Measurements from ENCODE around the gene FAHD2A.

Gene FAHD2A

DNA sequence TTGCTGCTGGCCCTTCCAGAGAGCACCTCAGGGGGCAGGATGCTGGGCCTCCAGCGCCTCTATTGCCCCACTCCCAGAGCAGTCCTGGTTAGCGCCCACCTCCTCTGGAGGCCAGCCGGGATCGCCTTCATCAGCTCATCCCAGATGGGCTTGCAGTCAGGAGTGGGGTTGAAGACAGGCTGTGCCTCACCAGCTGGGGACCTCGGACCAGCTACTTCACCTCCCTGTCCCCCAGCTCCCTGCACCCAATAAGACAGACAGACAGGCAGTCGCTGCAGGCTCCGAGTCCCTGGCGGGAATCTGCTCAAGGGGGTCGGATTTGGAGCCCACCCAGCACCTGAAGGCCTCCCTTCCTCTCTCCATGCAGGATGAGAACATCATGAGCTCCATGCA is 18.9 kb upstream of the FAHD2A start:
- Histone ChIP-seq H3K4me3 (ENCODE audit: insufficient read depth, low read length, poor library complexity, severe bottlenecking) (no peak overlapping the region), H3K4me2 (ENCODE audit: low read depth, low read length, poor library complexity, severe bottlenecking) (no peak overlapping the region), H3K27me3 (ENCODE audit: low read length) (no peaks in the 10 kb centered on the region), H3K9me3 (ENCODE audit: insufficient read depth, low read length) (no peaks in the 10 kb centered on the region), H3K9ac (ENCODE audit: low read length) (no peak overlapping the region), H3K36me3 (ENCODE audit: low read length) (no peaks in the 10 kb centered on the region), H3F3A (ENCODE audit: insufficient read depth) (no peaks in the 10 kb centered on the region), H3K9me2 (replicated peaks; ENCODE audit: insufficient read depth, low read length) (no peaks in the 10 kb centered on the region), H3K79me2 (ENCODE audit: insufficient read depth, low read length) (no peaks in the 10 kb centered on the region), H2AFZ (ENCODE audit: low read depth, low read length, severe bottlenecking) (no peak overlapping the region), H3K27ac (ENCODE audit: low read depth, low read length) (no peak overlapping the region), H4K20me1 (ENCODE audit: low read depth, low read length) (no peaks in the 10 kb centered on the region)
- TF ChIP-seq, protein P1, sequence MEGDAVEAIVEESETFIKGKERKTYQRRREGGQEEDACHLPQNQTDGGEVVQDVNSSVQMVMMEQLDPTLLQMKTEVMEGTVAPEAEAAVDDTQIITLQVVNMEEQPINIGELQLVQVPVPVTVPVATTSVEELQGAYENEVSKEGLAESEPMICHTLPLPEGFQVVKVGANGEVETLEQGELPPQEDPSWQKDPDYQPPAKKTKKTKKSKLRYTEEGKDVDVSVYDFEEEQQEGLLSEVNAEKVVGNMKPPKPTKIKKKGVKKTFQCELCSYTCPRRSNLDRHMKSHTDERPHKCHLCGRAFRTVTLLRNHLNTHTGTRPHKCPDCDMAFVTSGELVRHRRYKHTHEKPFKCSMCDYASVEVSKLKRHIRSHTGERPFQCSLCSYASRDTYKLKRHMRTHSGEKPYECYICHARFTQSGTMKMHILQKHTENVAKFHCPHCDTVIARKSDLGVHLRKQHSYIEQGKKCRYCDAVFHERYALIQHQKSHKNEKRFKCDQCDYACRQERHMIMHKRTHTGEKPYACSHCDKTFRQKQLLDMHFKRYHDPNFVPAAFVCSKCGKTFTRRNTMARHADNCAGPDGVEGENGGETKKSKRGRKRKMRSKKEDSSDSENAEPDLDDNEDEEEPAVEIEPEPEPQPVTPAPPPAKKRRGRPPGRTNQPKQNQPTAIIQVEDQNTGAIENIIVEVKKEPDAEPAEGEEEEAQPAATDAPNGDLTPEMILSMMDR (IDR thresholded peaks at IDR 0.05; ENCODE audit: insufficient read depth, low read length, poor library complexity, severe bottlenecking), result no peak
- TF ChIP-seq EZH2phosphoT487 (conservative IDR thresholded peaks at IDR 0.05; ENCODE audit: low read length), result no peak

DNA sequence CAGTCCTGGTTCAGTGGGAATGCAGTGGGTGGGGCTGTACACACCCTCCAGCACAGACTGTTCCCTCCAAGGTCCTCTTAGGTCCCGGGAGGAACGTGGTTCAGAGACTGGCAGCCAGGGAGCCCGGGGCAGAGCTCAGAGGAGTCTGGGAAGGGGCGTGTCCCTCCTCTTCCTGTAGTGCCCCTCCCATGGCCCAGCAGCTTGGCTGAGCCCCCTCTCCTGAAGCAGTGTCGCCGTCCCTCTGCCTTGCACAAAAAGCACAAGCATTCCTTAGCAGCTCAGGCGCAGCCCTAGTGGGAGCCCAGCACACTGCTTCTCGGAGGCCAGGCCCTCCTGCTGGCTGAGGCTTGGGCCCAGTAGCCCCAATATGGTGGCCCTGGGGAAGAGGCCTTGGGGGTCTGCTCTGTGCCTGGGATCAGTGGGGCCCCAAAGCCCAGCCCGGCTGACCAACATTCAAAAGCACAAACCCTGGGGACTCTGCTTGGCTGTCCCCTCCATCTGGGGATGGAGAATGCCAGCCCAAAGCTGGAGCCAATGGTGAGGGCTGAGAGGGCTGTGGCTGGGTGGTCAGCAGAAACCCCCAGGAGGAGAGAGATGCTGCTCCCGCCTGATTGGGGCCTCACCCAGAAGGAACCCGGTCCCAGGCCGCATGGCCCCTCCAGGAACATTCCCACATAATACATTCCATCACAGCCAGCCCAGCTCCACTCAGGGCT is 17.5 kb upstream of the FAHD2A start:
- no peaks in the 10 kb centered on the region for H3K9me2 ChIP-seq (replicated peaks; ENCODE audit: insufficient read depth, low read length)
- no peak for TF ChIP-seq EZH2phosphoT487 (conservative IDR thresholded peaks at IDR 0.05; ENCODE audit: low read length)
- H3K9ac ChIP-seq (ENCODE audit: low read length), result no peak overlapping the region
- H3K4me3 ChIP-seq (ENCODE audit: insufficient read depth, low read length, poor library complexity, severe bottlenecking), result no peak overlapping the region
- H3K36me3 ChIP-seq (ENCODE audit: low read length), result no peaks in the 10 kb centered on the region
- H3K4me2 ChIP-seq (ENCODE audit: low read depth, low read length, poor library complexity, severe bottlenecking), result no peak overlapping the region
- H4K20me1 ChIP-seq (ENCODE audit: low read depth, low read length), result no peaks in the 10 kb centered on the region
- no peaks in the 10 kb centered on the region for H3K79me2 ChIP-seq (ENCODE audit: insufficient read depth, low read length)
- no peak overlapping the region for H2AFZ ChIP-seq (ENCODE audit: low read depth, low read length, severe bottlenecking)
- H3K27me3 ChIP-seq (ENCODE audit: low read length), result no peaks in the 10 kb centered on the region
- no peaks in the 10 kb centered on the region for H3K9me3 ChIP-seq (ENCODE audit: insufficient read depth, low read length)
- H3K27ac ChIP-seq (ENCODE audit: low read depth, low read length), result no peak overlapping the region
- H3F3A ChIP-seq (ENCODE audit: insufficient read depth), result no peaks in the 10 kb centered on the region

DNA sequence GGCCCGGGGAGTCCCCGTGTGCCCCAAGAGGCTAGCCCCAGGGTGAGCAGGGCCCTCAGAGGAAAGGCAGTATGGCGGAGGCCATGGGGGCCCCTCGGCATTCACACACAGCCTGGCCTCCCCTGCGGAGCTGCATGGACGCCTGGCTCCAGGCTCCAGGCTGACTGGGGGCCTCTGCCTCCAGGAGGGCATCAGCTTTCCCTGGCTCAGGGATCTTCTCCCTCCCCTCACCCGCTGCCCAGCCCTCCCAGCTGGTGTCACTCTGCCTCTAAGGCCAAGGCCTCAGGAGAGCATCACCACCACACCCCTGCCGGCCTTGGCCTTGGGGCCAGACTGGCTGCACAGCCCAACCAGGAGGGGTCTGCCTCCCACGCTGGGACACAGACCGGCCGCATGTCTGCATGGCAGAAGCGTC is 16.9 kb upstream of the FAHD2A start:
- Histone ChIP-seq H3K4me2 (ENCODE audit: low read depth, low read length, poor library complexity, severe bottlenecking) (no peak overlapping the region), H3F3A (ENCODE audit: insufficient read depth) (no peaks in the 10 kb centered on the region), H3K9me3 (ENCODE audit: insufficient read depth, low read length) (no peaks in the 10 kb centered on the region), H3K27me3 (ENCODE audit: low read length) (no peaks in the 10 kb centered on the region), H2AFZ (ENCODE audit: low read depth, low read length, severe bottlenecking) (no peak overlapping the region), H3K9me2 (replicated peaks; ENCODE audit: insufficient read depth, low read length) (no peaks in the 10 kb centered on the region), H3K4me3 (ENCODE audit: insufficient read depth, low read length, poor library complexity, severe bottlenecking) (no peak overlapping the region), H4K20me1 (ENCODE audit: low read depth, low read length) (no peaks in the 10 kb centered on the region), H3K79me2 (ENCODE audit: insufficient read depth, low read length) (no peaks in the 10 kb centered on the region), H3K36me3 (ENCODE audit: low read length) (no peaks in the 10 kb centered on the region), H3K27ac (ENCODE audit: low read depth, low read length) (no peak overlapping the region), H3K9ac (ENCODE audit: low read length) (no peak overlapping the region)
- TF ChIP-seq, protein P1 (IDR thresholded peaks at IDR 0.05; ENCODE audit: insufficient read depth, low read length, poor library complexity, severe bottlenecking), result no peak
- no peak for TF ChIP-seq EZH2phosphoT487 (conservative IDR thresholded peaks at IDR 0.05; ENCODE audit: low read length)

DNA sequence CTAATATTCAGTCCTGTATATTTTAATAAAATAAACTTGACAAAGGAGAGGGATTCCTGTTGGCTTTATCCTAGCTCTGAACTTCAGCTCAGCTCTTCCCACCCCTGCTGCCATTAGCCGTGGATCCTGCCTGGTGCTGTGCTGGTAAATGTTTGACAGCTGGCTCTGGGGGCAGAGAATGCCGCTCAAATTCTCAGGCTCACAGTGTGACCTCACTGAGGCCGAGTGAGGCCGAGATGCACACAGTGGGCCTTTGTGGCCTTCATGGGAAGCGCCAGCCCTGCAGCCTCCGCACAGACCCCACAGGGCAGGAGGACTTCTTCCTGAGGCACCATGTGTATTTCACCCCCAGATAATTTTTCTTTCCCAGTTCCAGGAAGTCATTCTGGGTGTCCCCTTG is 16.5 kb upstream of the FAHD2A start:
- Histone ChIP-seq H2AFZ (ENCODE audit: low read depth, low read length, severe bottlenecking) (no peak overlapping the region), H3K9ac (ENCODE audit: low read length) (no peak overlapping the region), H3K27me3 (ENCODE audit: low read length) (no peaks in the 10 kb centered on the region), H3K4me3 (ENCODE audit: insufficient read depth, low read length, poor library complexity, severe bottlenecking) (no peak overlapping the region), H3K9me3 (ENCODE audit: insufficient read depth, low read length) (no peaks in the 10 kb centered on the region), H3K4me2 (ENCODE audit: low read depth, low read length, poor library complexity, severe bottlenecking) (no peak overlapping the region), H4K20me1 (ENCODE audit: low read depth, low read length) (no peaks in the 10 kb centered on the region), H3K9me2 (replicated peaks; ENCODE audit: insufficient read depth, low read length) (no peaks in the 10 kb centered on the region), H3K36me3 (ENCODE audit: low read length) (no peaks in the 10 kb centered on the region), H3F3A (ENCODE audit: insufficient read depth) (no peaks in the 10 kb centered on the region), H3K79me2 (ENCODE audit: insufficient read depth, low read length) (no peaks in the 10 kb centered on the region), H3K27ac (ENCODE audit: low read depth, low read length) (no peak overlapping the region)
- TF ChIP-seq, protein P1 (IDR thresholded peaks at IDR 0.05; ENCODE audit: insufficient read depth, low read length, poor library complexity, severe bottlenecking), result no peak
- TF ChIP-seq EZH2phosphoT487 (conservative IDR thresholded peaks at IDR 0.05; ENCODE audit: low read length), result no peak
